Measurements from ENCODE around the gene RNU6-1. TPM values are rescaled to one million over a fixed set of nuclear protein-coding genes. Genes with fewer than 3 reads are reported as not detected.

RNU6-1 gene
- total RNA-seq, 3 donors from 2014 or later: not detected

- Histone ChIP-seq H3K4me1 (peaks cover 7 to 29% of the 10 kb centered on the region in 2 donors), H3K9me3 (no peaks in the 10 kb centered on the region), H3K27me3 (peaks cover 27 to 100% of the 10 kb centered on the region in 2 donors), H3K27ac (no peak overlapping the region), H3K36me3 (no peaks in the 10 kb centered on the region), H3K4me3 (peak overlapping the region in 2 of 3 donors; percentile 12 to 50)
- intact Hi-C loops (cut with DNase I; ENCODE audit: low total_unique reads): no loop called here
- no peak for TF ChIP-seq POLR2AphosphoS5 (IDR thresholded peaks at IDR 0.05)
- TF ChIP-seq CTCF (IDR thresholded peaks at IDR 0.05): no peak
- TF ChIP-seq POLR2A (IDR thresholded peaks at IDR 0.05): no peak
- no peak for DNase-seq (ENCODE audit: low spot score in 2 of 2)
These were observed 12.1 kb downstream of the RNU6-1 start for GRCh38 chr15:67827562-67828277.

GRCh38 chr15:67826717-67827561, 12.9 kb downstream of the RNU6-1 start:
- TF ChIP-seq POLR2A (IDR thresholded peaks at IDR 0.05) (no peak), POLR2AphosphoS5 (IDR thresholded peaks at IDR 0.05) (no peak), CTCF (IDR thresholded peaks at IDR 0.05) (no peak)
- Histone ChIP-seq H3K27me3 (peaks cover 35 to 100% of the 10 kb centered on the region in 2 donors), H3K27ac (no peak overlapping the region), H3K4me3 (peak overlapping the region in 1 of 3 donors; percentile 50), H3K4me1 (peaks cover 7 to 30% of the 10 kb centered on the region in 2 donors), H3K9me3 (no peaks in the 10 kb centered on the region), H3K36me3 (no peaks in the 10 kb centered on the region)
- no peak for DNase-seq (ENCODE audit: low spot score in 2 of 2)
- intact Hi-C loops (cut with DNase I; ENCODE audit: low total_unique reads): no loop called here

- Histone ChIP-seq H3K4me3 (peak overlapping the region; percentile 7 to 50 (median 8)), H3K27me3 (peaks cover 35 to 100% of the 10 kb centered on the region in 2 donors), H3K27ac (no peak overlapping the region), H3K9me3 (no peaks in the 10 kb centered on the region), H3K36me3 (no peaks in the 10 kb centered on the region), H3K4me1 (peaks cover 7 to 30% of the 10 kb centered on the region in 2 donors)
- TF ChIP-seq CTCF (IDR thresholded peaks at IDR 0.05) (no peak), POLR2A (IDR thresholded peaks at IDR 0.05) (no peak), POLR2AphosphoS5 (IDR thresholded peaks at IDR 0.05) (no peak)
- peak in 1 of 2 donors; percentile 49 for DNase-seq (ENCODE audit: low spot score in 2 of 2)
- intact Hi-C loops (cut with DNase I; ENCODE audit: low total_unique reads): no loop called here
These were observed 13.7 kb downstream of the RNU6-1 start for GRCh38 chr15:67825881-67826716.

GRCh38 chr15:67824976-67825880, 14.6 kb downstream of the RNU6-1 start, which contains the start of gene SKOR1:
Gene SKOR1, plus strand, starts transcription at chr15:67825509. Its CDS starts 94 bp downstream, at chr15:67825603.
- peak in 1 of 2 donors; percentile 48 for DNase-seq (ENCODE audit: low spot score in 2 of 2)
- Histone ChIP-seq H3K27ac (no peak within 1 kb of the TSS), H3K4me3 (peak within 1 kb of the TSS; percentile 7 to 50 (median 8)), H3K4me1 (peaks cover 7 to 30% of the 10 kb centered on the region in 2 donors), H3K36me3 (no peaks in the 10 kb centered on the region), H3K9me3 (no peaks in the 10 kb centered on the region), H3K27me3 (peaks cover 39 to 100% of the 10 kb centered on the region in 2 donors)
- intact Hi-C loops (cut with DNase I; ENCODE audit: low total_unique reads): no loop called here
- TF ChIP-seq POLR2A (IDR thresholded peaks at IDR 0.05): no peak

Data from breast epithelium (tissue), 4 donors.